Fibroblast of pulmonary artery (primary cell): Measurements from ENCODE around the gene BORCS6.

ENCODE experiments used
- DNase-seq: peaks from one replicate; pipeline ENCODE4 v3.0.0-alpha.2; 2010; ENCODE audit warnings: low read depth
- H3K4me3 ChIP-seq: replicated peaks from 2 replicates; pipeline ENCODE4 v1.5.1; 2011; ENCODE audit warnings: low read depth, mild to moderate bottlenecking, control low read depth, low read length, moderate library complexity
- TF ChIP-seq, protein P1 (sequence below): IDR thresholded peaks from 2 replicates; pipeline ENCODE4 v1.5.1; 2011; ENCODE audit warnings: mild to moderate bottlenecking, control low read depth, low read length, inconsistent platforms; ENCODE audit errors: missing control alignments

BORCS6 gene

GRCh38 chr17:8188263-8188839 lies 1.6 kb downstream of the BORCS6 start:
- DNase-seq: no peak
- TF ChIP-seq, protein P1, sequence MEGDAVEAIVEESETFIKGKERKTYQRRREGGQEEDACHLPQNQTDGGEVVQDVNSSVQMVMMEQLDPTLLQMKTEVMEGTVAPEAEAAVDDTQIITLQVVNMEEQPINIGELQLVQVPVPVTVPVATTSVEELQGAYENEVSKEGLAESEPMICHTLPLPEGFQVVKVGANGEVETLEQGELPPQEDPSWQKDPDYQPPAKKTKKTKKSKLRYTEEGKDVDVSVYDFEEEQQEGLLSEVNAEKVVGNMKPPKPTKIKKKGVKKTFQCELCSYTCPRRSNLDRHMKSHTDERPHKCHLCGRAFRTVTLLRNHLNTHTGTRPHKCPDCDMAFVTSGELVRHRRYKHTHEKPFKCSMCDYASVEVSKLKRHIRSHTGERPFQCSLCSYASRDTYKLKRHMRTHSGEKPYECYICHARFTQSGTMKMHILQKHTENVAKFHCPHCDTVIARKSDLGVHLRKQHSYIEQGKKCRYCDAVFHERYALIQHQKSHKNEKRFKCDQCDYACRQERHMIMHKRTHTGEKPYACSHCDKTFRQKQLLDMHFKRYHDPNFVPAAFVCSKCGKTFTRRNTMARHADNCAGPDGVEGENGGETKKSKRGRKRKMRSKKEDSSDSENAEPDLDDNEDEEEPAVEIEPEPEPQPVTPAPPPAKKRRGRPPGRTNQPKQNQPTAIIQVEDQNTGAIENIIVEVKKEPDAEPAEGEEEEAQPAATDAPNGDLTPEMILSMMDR: no peak
- peak overlapping the region; percentile 79 for H3K4me3 ChIP-seq

- TF ChIP-seq, protein P1: no peak
- H3K4me3 ChIP-seq: peak overlapping the region; percentile 91
- peak; percentile 100 for DNase-seq
Measured at GRCh38 chr17:8187517-8188262, 2.3 kb downstream of the BORCS6 start.

- DNase-seq: peak; percentile 97
- H3K4me3 ChIP-seq: peak overlapping the region; percentile 91
- TF ChIP-seq, protein P1: peak; percentile 42
Measured at GRCh38 chr17:8186787-8187516, 3.0 kb downstream of the BORCS6 start.

GRCh38 chr17:8186446-8186786 lies 3.6 kb downstream of the BORCS6 start:
- TF ChIP-seq, protein P1: no peak
- no peak for DNase-seq
- H3K4me3 ChIP-seq: peak overlapping the region; percentile 91

- TF ChIP-seq, protein P1: no peak
- H3K4me3 ChIP-seq: peak overlapping the region; percentile 91
- DNase-seq: peak; percentile 72
Measured at GRCh38 chr17:8185582-8186445, 4.2 kb downstream of the BORCS6 start.

DNA sequence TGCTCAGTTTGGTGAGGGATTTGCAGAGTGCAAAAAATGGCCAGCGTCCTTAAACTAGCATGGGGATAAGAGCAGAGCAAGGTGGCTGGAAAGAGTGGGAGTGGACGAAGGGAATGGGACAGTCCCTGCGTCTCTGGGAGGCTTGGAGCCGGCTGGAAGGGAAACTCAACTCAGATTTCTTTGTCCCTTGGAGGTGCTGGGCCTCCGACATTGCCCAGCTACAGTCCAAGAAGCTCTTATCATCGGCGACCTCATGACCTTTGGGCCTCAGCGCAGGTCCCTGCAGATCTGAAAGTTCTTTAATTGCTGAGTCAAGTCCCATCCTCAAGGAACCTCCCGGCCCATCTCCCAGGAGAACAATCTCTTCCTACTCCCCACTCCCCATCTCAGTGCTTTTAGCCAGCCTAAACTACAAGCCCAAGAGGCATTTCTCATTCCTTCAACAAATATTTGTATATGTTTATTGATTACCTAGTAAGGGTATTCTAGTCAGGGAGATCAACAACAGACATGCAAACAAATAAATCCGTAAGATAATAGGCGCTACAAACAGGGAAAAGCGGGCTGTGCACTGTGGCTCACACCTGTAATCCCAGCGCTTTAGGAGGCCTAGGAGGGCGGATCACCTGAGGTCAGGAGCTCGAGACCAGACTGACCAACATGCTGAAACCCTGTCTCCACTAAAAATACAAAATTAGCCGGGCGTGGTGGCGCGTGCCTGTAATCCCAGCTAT lies 12.8 kb downstream of the BORCS6 start:
- TF ChIP-seq, protein P1: no peak
- H3K4me3 ChIP-seq: peak overlapping the region; percentile 75

More for the DNA sequence above, 12.8 kb downstream of the BORCS6 start:
- no peak for DNase-seq
